LNCaP clone FGC (cell line): Measurements from ENCODE around the gene ITPR1.

ENCODE experiments used
- DNase-seq: peaks from one replicate; pipeline ENCODE4 v3.0.0-alpha.2; 2011; ENCODE audit warnings: low read depth
- H3K4me3 ChIP-seq: 2 replicates; pipeline ENCODE4 v1.5.1; 2011; ENCODE audit warnings: mild to moderate bottlenecking, low read depth, low read length, control low read depth
- TF ChIP-seq, protein P1 (sequence below): IDR thresholded peaks from 2 replicates; pipeline ENCODE4 v1.5.1; 2012; ENCODE audit warnings: mild to moderate bottlenecking; ENCODE audit not compliant: control insufficient read depth, insufficient read depth; ENCODE audit errors: extremely low read depth

Gene ITPR1

DNA sequence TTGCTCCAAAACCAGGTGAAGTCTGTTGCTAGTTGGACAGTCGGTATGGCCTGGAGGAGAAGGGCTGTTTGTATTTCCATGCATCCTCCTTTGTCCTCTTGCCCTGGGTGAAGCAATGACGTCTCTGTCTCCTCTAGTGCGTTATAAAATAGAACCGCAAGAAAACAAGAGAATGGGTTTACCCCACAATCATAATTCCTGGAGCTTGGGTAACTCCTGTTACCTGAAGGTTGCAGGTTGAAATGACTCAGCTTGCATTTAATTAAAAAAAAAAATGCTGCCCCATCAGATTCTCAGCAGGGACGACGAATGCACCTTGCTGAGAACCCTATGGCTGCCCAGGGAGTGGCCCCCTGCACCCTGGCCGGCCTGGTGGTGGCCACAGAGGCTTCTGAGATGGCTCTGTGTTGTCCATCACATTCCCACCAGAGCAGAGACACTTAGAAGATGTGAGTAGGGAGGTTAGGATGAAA lies 257.9 kb downstream of the ITPR1 start:
- TF ChIP-seq, protein P1, sequence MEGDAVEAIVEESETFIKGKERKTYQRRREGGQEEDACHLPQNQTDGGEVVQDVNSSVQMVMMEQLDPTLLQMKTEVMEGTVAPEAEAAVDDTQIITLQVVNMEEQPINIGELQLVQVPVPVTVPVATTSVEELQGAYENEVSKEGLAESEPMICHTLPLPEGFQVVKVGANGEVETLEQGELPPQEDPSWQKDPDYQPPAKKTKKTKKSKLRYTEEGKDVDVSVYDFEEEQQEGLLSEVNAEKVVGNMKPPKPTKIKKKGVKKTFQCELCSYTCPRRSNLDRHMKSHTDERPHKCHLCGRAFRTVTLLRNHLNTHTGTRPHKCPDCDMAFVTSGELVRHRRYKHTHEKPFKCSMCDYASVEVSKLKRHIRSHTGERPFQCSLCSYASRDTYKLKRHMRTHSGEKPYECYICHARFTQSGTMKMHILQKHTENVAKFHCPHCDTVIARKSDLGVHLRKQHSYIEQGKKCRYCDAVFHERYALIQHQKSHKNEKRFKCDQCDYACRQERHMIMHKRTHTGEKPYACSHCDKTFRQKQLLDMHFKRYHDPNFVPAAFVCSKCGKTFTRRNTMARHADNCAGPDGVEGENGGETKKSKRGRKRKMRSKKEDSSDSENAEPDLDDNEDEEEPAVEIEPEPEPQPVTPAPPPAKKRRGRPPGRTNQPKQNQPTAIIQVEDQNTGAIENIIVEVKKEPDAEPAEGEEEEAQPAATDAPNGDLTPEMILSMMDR = no peak
- H3K4me3 ChIP-seq = no peak overlapping the region
- DNase-seq = no peak

DNA sequence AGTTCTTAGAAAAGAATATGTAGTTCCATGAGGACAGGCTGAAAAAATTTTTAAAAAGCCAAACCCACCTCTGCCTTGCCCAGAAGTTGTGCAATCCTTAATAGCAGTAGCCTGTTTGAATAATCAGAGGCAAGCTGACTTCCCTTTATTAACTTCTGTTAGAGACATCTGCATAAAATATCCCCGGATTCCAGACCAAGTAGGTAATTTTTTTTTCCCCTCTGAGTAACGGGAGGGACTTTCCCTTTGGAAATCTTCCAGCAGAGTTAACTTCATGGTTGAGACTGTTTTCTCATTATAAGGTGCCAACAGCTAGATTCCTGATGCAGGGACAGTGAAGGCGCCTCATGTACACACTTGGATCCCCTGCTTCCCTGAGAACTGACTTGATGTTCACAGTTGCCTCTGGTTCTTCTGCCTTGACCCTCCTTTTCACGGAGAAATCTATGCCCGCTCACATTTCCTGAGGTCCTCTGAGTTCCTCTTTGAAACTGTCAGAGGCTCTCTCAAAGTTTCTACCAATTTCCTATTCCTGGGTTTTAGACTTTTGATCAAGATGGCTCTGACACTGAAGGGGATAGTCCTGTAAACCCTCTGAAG lies 258.5 kb downstream of the ITPR1 start:
- DNase-seq = no peak
- no peak overlapping the region for H3K4me3 ChIP-seq
- TF ChIP-seq, protein P1 = no peak

DNA sequence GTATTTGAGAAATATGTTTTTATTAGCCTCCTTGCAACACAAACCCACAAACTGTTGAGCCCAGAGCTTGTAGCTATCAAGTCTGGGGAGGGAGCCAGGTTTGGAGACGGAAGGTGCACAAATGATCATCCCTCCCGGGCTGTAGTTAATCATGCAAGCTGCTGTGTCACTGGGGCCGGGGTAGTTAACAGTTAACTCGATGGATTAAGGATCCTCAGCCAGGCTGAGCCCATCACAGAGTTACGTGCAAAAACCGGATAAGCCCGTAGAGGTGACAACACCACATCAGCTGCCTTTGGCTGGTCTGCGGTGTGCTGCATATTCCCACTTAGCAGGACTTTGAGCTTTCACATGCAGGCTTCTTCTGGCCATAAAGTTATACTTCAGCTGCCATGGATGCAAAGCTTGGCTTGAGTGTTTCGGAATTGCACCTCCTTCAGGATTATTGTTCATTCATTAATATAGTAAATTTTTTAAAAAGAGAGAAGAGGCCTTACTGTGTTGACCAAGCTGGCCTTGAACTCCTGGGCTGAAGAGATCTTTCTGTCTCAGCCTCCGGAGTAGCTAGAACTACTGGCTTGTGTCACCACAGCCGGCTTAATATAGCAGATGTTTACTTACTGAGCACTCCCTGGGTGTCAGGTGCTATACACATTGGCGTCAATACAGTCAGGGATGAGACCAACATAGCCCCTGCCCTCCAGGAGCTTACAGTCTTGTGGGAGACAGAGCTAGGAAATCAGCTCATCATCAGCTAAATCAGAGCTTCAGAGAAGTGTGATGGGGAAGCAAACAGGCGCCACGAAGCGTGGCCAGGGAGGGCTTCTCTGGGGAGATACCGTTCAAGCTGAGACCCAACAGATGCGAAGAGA lies 259.3 kb downstream of the ITPR1 start:
- no peak overlapping the region for H3K4me3 ChIP-seq
- no peak for DNase-seq
- TF ChIP-seq, protein P1 = no peak

DNA sequence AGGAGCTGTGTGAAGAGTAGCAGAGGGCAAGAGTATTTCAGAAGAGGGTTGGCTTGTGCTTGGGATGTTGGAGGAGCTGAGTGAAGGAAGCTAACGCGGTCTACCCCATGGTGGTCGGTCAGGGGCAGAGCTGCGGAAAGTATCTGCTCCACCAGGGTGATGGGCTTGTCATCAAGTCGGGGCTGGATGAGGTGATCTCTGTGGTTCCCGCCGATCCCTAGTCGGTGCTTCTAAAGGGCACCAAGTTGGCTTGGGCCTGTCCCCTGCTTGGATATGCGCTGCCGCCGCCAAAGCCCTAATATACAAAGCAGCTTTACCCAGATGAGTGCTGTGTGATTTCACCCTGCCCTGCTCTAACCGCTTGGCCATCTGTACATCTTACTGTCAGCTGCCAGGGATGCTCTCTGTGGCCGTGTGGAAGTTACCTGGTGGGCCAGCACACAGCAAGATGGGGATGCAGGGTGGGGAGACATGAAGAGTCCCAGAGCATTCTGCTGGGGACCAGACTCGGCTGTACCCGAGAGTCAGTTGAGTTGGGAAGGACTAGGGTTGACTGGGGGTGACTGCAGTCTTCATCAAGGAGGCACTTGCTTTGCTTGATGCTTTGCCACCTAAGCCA lies 260.0 kb downstream of the ITPR1 start:
- H3K4me3 ChIP-seq = no peak overlapping the region
- DNase-seq = no peak
- TF ChIP-seq, protein P1 = no peak

DNA sequence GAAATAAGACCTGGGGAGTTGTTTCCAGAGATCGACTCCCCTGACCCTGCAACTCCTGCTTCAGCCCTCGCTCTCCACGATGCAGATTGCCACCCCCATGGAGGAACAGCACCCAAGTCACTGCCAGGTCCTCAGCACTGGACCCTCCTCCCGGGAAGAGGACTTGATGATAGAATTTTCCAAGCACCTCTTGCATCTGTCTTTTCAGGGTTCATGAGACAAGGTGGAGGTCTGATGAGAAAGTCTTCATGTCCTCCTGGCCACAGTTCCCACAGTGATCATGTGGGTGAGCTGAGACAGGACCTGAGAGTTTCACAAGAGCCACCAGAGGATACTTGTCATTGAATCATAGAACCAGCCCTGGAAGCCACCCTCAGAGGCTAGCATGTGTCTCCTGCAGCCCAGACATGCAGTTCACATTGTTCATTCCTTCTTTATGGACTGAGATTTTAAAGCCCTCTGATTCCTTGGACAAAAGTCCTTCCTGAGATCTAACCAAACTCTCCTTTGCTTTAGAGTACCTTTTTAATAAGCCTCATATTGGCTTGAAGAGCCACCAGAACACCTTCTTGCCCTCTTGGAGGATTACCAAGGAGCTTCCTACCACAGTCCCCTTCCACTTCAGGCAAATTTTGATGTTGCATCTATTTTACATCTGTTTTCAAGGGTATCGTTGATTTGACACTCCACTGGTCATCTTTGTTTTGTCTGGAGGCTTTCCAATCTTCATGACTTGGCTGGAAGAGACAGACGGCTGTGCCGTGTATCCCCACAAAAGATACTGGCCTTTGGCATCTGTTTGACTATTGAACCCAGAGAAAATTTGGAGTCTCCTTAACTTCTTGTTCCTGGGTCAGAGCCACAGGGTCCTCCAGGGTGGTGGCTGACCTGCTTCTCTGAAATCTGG lies 261.3 kb downstream of the ITPR1 start:
- TF ChIP-seq, protein P1 = no peak
- no peak for DNase-seq
- H3K4me3 ChIP-seq = no peak overlapping the region

DNA sequence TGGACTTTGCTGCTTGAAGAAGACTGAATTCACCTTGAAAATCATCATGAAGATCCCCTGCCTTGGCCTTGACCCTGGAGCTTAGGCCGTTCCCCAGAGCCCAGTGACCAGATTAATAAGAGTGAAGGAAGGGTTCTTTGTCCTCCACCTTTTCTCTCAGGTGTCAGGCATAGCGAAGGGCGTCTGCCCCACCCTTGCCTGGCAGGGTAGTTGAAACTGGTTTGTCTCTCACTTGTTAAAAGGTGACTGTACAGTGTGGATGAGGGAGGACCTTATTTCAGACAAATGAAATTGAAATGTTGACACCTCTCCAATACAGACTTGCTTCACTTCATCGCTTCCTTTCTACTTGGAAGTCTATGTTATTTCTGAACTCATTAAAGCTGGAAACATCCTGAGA lies 262.4 kb downstream of the ITPR1 start:
- no peak overlapping the region for H3K4me3 ChIP-seq
- no peak for DNase-seq
- TF ChIP-seq, protein P1 = no peak
